Measurements from ENCODE around the gene MKNK2.
"Not testable (repeated sequence)": the region's sequence is repeated elsewhere in the genome, so short reads cannot be mapped to it uniquely, and the experiment has no call there.

The MKNK2 gene

GRCh38 chr19:2044709-2045500 is 6.1 kb downstream of the MKNK2 start:
- DNase-seq (ENCODE audit: low spot score) = no peak
- FAIRE-seq = no peak

GRCh38 chr19:2043961-2044708 is 6.9 kb downstream of the MKNK2 start:
- DNase-seq (ENCODE audit: low spot score) (no peak), FAIRE-seq (no peak)

- no peak for DNase-seq (ENCODE audit: low spot score)
- no peak for FAIRE-seq
Observed at GRCh38 chr19:2043251-2043641, 7.8 kb downstream of the MKNK2 start.

GRCh38 chr19:2042485-2043250 is 8.4 kb downstream of the MKNK2 start:
- no peak for FAIRE-seq
- DNase-seq (ENCODE audit: low spot score) = no peak

- FAIRE-seq (no peak), DNase-seq (ENCODE audit: low spot score) (no peak)
Observed at GRCh38 chr19:2041683-2042484, 9.2 kb downstream of the MKNK2 start.

GRCh38 chr19:2041433-2041682 is 9.7 kb downstream of the MKNK2 start:
- FAIRE-seq = no peak
- DNase-seq (ENCODE audit: low spot score) = no peak

GRCh38 chr19:2040647-2041432 is 10.2 kb downstream of the MKNK2 start:
- no peak for DNase-seq (ENCODE audit: low spot score)

GRCh38 chr19:2039959-2040646 is 10.9 kb downstream of the MKNK2 start:
- DNase-seq (ENCODE audit: low spot score) (no peak), FAIRE-seq (no peak)

More at GRCh38 chr19:2040647-2041432, 10.2 kb downstream of the MKNK2 start:
- no peak for FAIRE-seq

GRCh38 chr19:2039089-2039958 is 11.7 kb downstream of the MKNK2 start:
- DNase-seq (ENCODE audit: low spot score) (no peak), FAIRE-seq (no peak)

GRCh38 chr19:2038284-2039088 is 12.6 kb downstream of the MKNK2 start:
- DNase-seq (ENCODE audit: low spot score) (no peak), FAIRE-seq (no peak)

GRCh38 chr19:2037651-2038255 is 13.3 kb downstream of the MKNK2 start:
- FAIRE-seq (no peak), DNase-seq (ENCODE audit: low spot score) (no peak)

GRCh38 chr19:2036424-2036823 is 14.6 kb downstream of the MKNK2 start:
- no peak for FAIRE-seq
- no peak for DNase-seq (ENCODE audit: low spot score)

- no peak for FAIRE-seq
- no peak for DNase-seq (ENCODE audit: low spot score)
Observed at GRCh38 chr19:2035590-2035991, 15.5 kb downstream of the MKNK2 start.

- no peak for DNase-seq (ENCODE audit: low spot score)
- no peak for FAIRE-seq
Observed at GRCh38 chr19:2034729-2035589, 16.1 kb downstream of the MKNK2 start.

GRCh38 chr19:2034253-2034652 is 16.8 kb downstream of the MKNK2 start:
- not testable (repeated sequence) for FAIRE-seq; DNase-seq (ENCODE audit: low spot score)

- no peak for DNase-seq (ENCODE audit: low spot score)
- no peak for FAIRE-seq
Observed at GRCh38 chr19:2033825-2034159, 17.3 kb downstream of the MKNK2 start.

Measured in RCC 7860 (cell line).